Left hindlimb (tissue), 1 donor: ENCODE measurements around the gene METTL2B.
"Not testable (repeated sequence)": the region's sequence is repeated elsewhere in the genome, so short reads cannot be mapped to it uniquely, and the experiment has no call there.

ENCODE experiments used
- DNase-seq: peaks from one replicate; pipeline ENCODE4 v3.0.0-alpha.2; 2018

Gene METTL2B

GRCh38 chr7:128529191-128529590, 52.6 kb downstream of the METTL2B start:
- not testable (repeated sequence) for DNase-seq

DNA sequence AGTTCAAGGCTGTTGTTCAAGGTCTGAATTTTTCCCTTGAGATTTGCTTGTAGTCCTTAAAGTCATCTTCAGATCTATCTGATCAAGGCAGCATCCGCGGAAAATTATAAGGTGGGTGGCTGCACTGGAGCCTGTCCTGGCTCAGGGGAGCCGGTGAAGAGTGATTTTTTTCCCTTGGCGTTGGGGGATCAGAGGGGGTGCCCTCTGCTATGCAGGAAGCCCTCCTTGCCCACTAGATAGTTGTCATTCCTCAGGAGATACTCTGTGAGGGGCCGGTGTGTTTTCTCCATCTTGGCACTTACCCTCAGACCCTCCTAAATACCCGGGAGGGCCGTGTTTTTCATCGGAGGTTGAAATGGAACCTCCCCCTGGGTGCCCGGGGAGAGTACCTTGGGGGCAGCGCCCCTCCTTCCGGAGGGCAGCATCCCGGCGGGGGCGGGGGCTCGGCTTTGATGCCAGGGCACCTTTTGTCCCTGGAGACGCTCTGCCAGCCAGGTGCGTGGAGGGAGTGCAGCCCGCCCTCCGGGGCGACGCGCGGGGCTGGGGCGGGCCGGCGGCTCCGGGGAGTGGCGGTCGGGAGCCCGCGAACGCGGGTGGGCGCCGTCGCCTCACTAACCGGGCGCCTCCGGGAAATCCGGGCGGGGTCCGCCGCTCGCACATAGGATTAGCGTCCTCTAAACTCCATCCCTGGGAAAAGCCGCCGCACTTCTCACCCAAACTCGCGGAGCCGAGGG, 53.7 kb downstream of the METTL2B start:
- not testable (repeated sequence) for DNase-seq

DNA sequence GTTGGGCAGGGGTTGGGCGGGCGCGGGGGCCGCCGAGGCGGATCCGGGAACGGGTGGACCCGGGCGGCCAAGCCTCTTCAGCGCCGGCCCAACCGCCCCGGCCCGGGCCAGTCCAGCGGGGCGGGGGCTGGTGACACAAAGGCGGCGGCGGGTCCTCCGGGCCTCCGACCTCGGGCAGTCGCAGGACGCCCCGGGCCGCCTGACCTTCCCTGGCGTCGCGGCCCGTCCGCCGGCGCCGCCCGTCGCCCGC, 54.2 kb downstream of the METTL2B start:
- DNase-seq, result no peak

DNA sequence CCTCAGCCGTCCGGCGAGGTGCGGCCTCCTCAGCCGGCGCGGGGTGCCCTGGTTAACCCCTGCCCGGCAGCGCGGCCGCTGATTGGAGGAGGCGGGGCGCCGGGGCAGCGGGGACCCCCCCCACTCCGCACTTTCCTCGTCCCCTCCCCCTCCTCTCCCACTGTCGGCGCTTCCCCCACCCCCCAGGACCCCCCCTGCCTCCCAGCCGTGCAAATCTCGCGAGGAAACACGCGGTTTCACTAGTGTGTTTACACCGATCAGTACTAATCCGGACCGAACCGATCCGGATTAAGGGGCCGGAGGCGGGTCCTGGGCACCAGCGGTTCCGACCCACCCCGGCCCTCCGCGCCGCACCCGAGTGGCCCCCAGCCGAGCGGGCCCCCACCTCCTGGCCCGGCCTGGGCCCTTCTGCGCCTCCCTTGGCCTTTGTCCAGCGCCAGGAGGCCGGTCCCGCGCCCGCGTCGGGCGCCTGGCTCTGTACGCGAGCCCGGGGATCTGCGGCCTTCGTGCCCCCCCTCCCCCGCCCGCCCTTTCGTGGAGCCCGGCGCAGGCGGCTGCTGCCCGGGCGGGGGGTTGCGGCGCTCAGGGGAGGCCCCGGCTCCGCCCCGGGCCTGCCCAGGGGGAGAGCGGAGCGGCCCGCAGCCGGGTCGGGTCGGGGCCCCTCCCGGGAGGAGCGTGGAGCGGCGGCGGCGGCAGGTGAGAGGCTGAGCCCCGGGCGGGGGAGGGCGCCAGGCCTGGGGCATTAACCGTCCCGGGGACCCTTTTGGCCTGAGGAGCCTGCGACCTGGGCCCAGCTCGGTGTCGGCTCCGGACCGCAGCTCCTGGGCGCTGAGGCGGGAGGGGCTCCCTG, 54.8 kb downstream of the METTL2B start:
- peak; percentile 93 for DNase-seq

GRCh38 chr7:128531955-128532478, 55.5 kb downstream of the METTL2B start:
- DNase-seq, result peak; percentile 59

GRCh38 chr7:128532956-128533355, 56.4 kb downstream of the METTL2B start:
- DNase-seq, result not testable (repeated sequence)

DNA sequence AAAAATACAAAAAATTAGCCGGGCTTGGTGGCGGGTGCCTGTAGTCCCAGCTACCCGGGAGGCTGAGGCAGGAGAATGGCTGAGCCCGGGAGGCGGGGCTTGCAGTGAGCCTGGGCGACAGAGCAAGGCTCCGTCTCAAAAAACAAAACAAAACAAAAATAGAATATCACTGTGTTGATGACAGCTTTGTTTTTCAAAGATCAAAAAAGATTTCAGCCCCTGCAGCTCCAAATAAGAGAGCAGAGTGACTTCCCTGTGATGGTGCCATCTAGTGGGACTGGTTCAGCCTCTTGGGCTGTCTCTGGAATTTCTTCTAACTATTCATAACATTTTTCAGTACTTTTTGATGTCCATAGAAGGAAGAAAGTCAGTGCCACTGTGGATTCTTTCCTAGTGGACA, 60.9 kb downstream of the METTL2B start:
- not testable (repeated sequence) for DNase-seq

DNA sequence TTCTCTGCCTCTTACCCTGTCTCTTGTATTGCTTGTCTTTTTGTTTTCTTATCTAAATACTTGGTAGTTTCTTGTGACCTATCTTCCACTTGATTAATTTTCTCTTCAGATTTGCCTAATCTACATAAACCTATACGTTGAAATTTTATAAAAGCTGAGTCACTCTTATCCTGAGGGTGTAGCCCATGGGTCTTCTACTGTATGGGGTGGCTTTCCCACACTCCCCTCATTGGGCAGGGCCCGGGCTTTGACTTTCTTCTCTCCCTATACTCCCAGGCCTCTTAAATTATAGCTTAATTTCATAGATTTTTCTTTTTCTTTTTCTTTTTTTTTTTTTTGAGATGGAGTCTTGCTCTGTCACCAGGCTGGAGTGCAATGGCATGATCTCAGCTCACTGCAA, 66.0 kb downstream of the METTL2B start:
- DNase-seq, result not testable (repeated sequence)

DNA sequence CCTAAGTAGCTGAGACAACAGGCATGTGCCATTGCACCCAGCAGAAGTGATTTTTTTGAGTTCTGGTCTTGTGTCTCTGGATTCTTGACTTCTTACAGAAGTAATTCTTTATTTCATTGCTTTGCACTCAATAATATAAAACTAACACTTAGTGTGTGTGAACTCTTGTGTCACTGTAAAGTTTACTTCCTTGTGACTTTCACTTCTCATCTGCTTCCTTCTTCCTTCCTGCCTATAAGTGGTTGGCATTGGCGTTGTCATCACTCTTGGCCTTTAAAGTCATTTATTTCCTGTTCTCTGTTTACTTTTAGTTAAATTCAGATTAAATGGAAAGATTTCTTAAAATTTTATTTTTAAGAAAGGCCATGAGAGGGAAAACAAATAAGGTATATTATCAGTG, 66.8 kb downstream of the METTL2B start:
- not testable (repeated sequence) for DNase-seq

GRCh38 chr7:128546319-128546851, 69.8 kb downstream of the METTL2B start:
- not testable (repeated sequence) for DNase-seq

GRCh38 chr7:128550920-128551319, 74.4 kb downstream of the METTL2B start:
- DNase-seq, result no peak

GRCh38 chr7:128554394-128554793, 77.8 kb downstream of the METTL2B start:
- not testable (repeated sequence) for DNase-seq
